Daoy (cell line): ENCODE results near the gene S100A6. TPM values are rescaled to one million over a fixed set of nuclear protein-coding genes. Genes with fewer than 3 reads are reported as not detected.

ENCODE experiments used
- DNase-seq: peaks from one replicate; pipeline ENCODE4 v3.0.0-alpha.2; 2015; ENCODE audit warnings: low read depth
- total RNA-seq: library from RNA; depleted of rRNA; stranded (reverse); fragments of >200 nt; shearing (Covaris generic); gene quantifications from 2 replicates; pipeline ENCODE4 v1.2.3, GENCODE V29; 2014

The S100A6 gene
- total RNA-seq, 1 experiment from 2014 or later: 491 TPM

- peak; percentile 94 for DNase-seq
Observed at GRCh38 chr1:153545067-153546055, 9.6 kb upstream of the S100A6 start, which contains the start of gene S100A4. Gene S100A4, minus strand, starts transcription at chr1:153545806. Its CDS starts 1,012 bp downstream, at chr1:153544794.

- no peak for DNase-seq
Observed at GRCh38 chr1:153544453-153545066, 8.8 kb upstream of the S100A6 start.

GRCh38 chr1:153543736-153544135, 7.9 kb upstream of the S100A6 start:
- DNase-seq: no peak

- no peak for DNase-seq
Observed at GRCh38 chr1:153542956-153543711, 7.3 kb upstream of the S100A6 start.

- no peak for DNase-seq
Observed at GRCh38 chr1:153541641-153542590, 6.1 kb upstream of the S100A6 start.

- peak; percentile 78 for DNase-seq
Observed at GRCh38 chr1:153540394-153541361, 4.9 kb upstream of the S100A6 start, which contains the start of gene S100A5. Gene S100A5, minus strand, starts transcription at chr1:153540934. Its CDS starts 743 bp downstream, at chr1:153540191.

- DNase-seq: no peak
Observed at GRCh38 chr1:153539395-153540093, 3.8 kb upstream of the S100A6 start.

- DNase-seq: peak; percentile 56
Observed at GRCh38 chr1:153538315-153538821, 2.6 kb upstream of the S100A6 start.

GRCh38 chr1:153537376-153537730, 1.6 kb upstream of the S100A6 start:
- no peak for DNase-seq

GRCh38 chr1:153536671-153537375, 1.0 kb upstream of the S100A6 start:
- DNase-seq: no peak

- DNase-seq: peak; percentile 96
Observed at GRCh38 chr1:153536012-153536670, 350 bp upstream of the S100A6 start.

GRCh38 chr1:153534925-153535241, 908 bp downstream of the S100A6 start:
- no peak for DNase-seq

GRCh38 chr1:153534226-153534924, 1.4 kb downstream of the S100A6 start:
- peak; percentile 71 for DNase-seq

GRCh38 chr1:153533689-153534201, 2.0 kb downstream of the S100A6 start:
- DNase-seq: peak; percentile 97

GRCh38 chr1:153532769-153533599, 2.8 kb downstream of the S100A6 start:
- DNase-seq: peak; percentile 92

- peak; percentile 25 for DNase-seq
Observed at GRCh38 chr1:153532181-153532580, 3.6 kb downstream of the S100A6 start.
